HL-60 (cell line): ENCODE results near the gene MED26.
"Not testable (repeated sequence)": the region's sequence is repeated elsewhere in the genome, so short reads cannot be mapped to it uniquely, and the experiment has no call there.

Experiments used
- DNase-seq, 2 experiments: peaks; one replicate each; pipeline ENCODE4 v3.0.0-alpha.2; 2010 to 2020; ENCODE audit warnings: low read depth in 1 of 2, low spot score in 1 of 2
- H3K27ac ChIP-seq: fragments of 250-450 bp; sonication (Bioruptor Pico); replicated peaks from 2 replicates; pipeline ENCODE4 v1.5.1; 2020; ENCODE audit warnings: mild to moderate bottlenecking, moderate library complexity
- H3K27me3 ChIP-seq: fragments of 250-450 bp; sonication (Bioruptor Pico); 2 replicates; pipeline ENCODE4 v1.5.1; 2021; ENCODE audit warnings: mild to moderate bottlenecking, moderate library complexity; ENCODE audit not compliant: insufficient read depth, poor library complexity, severe bottlenecking
- H3K4me3 ChIP-seq: replicated peaks from 2 replicates; pipeline ENCODE4 v1.5.1; 2011; ENCODE audit warnings: mild to moderate bottlenecking, control low read depth, low read length; ENCODE audit not compliant: insufficient read depth
- GABPA ChIP-seq: IDR thresholded peaks from 2 replicates; pipeline ENCODE4 v1.6.1; 2012; ENCODE audit warnings: low read depth
- POLR2AphosphoS5 ChIP-seq: IDR thresholded peaks from 2 replicates; pipeline ENCODE4 v1.6.1; 2012; ENCODE audit warnings: low read depth
- SPI1 ChIP-seq: IDR thresholded peaks from 2 replicates; pipeline ENCODE4 v1.6.1; 2012; ENCODE audit warnings: low read depth, mild to moderate bottlenecking, borderline replicate concordance
- TF ChIP-seq, protein P1 (sequence below): IDR thresholded peaks from 2 replicates; pipeline ENCODE4 v1.6.1; 2012; ENCODE audit warnings: low read depth; ENCODE audit not compliant: insufficient replicate concordance
- TF ChIP-seq, protein P2 (sequence below): IDR thresholded peaks from one replicate; pipeline ENCODE4 v1.5.1; 2011; ENCODE audit warnings: low read length, control low read depth, inconsistent platforms; ENCODE audit not compliant: insufficient read depth

The MED26 gene

DNA sequence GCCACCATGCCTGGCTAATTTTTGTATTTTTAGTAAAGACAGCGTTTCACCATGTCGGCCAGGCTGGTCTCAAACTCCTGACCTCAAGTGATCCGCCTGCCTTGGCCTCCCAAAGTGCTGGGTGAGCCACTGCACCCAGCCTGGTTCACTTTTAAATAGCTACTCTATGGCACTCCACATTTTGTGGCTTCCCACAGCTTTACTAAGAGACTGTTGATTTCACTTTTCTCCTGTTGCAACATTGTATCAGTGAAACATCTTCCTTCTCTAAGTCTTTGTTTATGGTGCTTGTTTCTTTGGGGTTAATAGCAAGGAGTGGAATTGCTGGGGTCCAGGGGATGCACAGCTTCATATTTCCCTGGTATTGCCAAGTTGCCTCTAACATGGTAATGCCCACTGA lies 45.2 kb upstream of the MED26 start:
- Histone ChIP-seq H3K4me3 (no peak overlapping the region), H3K27me3 (no peaks in the 10 kb centered on the region), H3K27ac (peak overlapping the region; percentile 36)
- TF ChIP-seq GABPA (no peak), SPI1 (no peak), POLR2AphosphoS5 (no peak)
- TF ChIP-seq, protein P1, sequence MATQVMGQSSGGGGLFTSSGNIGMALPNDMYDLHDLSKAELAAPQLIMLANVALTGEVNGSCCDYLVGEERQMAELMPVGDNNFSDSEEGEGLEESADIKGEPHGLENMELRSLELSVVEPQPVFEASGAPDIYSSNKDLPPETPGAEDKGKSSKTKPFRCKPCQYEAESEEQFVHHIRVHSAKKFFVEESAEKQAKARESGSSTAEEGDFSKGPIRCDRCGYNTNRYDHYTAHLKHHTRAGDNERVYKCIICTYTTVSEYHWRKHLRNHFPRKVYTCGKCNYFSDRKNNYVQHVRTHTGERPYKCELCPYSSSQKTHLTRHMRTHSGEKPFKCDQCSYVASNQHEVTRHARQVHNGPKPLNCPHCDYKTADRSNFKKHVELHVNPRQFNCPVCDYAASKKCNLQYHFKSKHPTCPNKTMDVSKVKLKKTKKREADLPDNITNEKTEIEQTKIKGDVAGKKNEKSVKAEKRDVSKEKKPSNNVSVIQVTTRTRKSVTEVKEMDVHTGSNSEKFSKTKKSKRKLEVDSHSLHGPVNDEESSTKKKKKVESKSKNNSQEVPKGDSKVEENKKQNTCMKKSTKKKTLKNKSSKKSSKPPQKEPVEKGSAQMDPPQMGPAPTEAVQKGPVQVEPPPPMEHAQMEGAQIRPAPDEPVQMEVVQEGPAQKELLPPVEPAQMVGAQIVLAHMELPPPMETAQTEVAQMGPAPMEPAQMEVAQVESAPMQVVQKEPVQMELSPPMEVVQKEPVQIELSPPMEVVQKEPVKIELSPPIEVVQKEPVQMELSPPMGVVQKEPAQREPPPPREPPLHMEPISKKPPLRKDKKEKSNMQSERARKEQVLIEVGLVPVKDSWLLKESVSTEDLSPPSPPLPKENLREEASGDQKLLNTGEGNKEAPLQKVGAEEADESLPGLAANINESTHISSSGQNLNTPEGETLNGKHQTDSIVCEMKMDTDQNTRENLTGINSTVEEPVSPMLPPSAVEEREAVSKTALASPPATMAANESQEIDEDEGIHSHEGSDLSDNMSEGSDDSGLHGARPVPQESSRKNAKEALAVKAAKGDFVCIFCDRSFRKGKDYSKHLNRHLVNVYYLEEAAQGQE: no peak
- TF ChIP-seq, protein P2, sequence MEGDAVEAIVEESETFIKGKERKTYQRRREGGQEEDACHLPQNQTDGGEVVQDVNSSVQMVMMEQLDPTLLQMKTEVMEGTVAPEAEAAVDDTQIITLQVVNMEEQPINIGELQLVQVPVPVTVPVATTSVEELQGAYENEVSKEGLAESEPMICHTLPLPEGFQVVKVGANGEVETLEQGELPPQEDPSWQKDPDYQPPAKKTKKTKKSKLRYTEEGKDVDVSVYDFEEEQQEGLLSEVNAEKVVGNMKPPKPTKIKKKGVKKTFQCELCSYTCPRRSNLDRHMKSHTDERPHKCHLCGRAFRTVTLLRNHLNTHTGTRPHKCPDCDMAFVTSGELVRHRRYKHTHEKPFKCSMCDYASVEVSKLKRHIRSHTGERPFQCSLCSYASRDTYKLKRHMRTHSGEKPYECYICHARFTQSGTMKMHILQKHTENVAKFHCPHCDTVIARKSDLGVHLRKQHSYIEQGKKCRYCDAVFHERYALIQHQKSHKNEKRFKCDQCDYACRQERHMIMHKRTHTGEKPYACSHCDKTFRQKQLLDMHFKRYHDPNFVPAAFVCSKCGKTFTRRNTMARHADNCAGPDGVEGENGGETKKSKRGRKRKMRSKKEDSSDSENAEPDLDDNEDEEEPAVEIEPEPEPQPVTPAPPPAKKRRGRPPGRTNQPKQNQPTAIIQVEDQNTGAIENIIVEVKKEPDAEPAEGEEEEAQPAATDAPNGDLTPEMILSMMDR: no peak
- peak; percentile 55 to 64 for DNase-seq

DNA sequence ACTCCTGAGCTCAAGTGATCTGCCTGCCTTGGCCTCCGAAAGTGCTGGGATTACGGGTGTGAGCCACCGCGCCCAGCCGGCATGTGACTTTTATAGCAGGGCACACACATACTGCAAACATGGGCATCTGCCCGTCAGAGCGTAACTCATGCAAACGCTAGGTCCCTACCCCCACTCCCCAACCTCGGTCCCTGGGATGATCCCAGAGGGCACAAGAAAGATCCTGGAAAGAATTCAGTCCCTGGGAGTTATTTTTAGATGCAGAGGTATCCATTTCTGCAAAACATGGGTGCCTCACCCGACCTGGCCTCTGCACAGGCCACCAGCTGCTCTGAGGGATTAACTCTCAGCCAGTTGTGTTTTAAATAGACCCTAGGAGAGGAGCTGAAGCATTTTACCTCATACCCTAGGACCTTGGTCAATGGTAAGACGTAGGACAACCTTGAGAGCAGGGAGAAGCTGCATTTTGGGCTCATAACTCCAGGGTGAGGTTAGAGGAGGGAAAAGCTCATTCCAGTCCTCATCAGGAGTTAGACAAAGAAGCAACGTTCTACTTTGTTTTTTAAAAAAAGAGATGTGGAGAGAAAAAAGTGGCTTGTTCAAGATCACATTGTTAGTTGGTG lies 43.8 kb upstream of the MED26 start:
- TF ChIP-seq SPI1: no peak
- TF ChIP-seq GABPA: no peak
- TF ChIP-seq POLR2AphosphoS5: no peak
- TF ChIP-seq, protein P2: no peak
- TF ChIP-seq, protein P1: no peak
- no peak overlapping the region for H3K4me3 ChIP-seq
- DNase-seq: no peak
- H3K27ac ChIP-seq: no peak overlapping the region
- no peaks in the 10 kb centered on the region for H3K27me3 ChIP-seq

DNA sequence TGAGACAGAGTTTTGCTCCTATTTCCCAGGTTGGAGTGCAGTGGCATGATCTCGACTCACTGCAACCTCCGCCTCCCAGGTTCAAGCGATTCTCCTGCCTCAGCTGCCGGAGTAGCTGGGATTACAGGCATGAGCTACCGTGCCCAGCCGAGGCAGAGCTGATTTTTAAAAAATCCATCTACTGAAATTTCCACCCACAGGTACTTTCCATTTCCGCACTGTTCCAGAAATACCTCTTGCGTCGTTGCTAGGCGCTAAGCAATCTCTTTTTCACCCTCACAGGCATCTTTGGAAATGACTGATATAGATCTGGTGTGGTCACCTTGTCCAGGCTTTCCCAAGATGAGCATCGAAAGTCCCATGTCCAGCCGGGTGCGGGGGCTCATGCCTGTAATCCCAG lies 42.3 kb upstream of the MED26 start:
- no peak for TF ChIP-seq GABPA
- TF ChIP-seq SPI1: no peak
- no peak for TF ChIP-seq POLR2AphosphoS5
- TF ChIP-seq, protein P1: no peak
- TF ChIP-seq, protein P2: no peak
- H3K4me3 ChIP-seq: no peak overlapping the region
- H3K27ac ChIP-seq: no peak overlapping the region
- no peak for DNase-seq
- H3K27me3 ChIP-seq: no peaks in the 10 kb centered on the region

DNA sequence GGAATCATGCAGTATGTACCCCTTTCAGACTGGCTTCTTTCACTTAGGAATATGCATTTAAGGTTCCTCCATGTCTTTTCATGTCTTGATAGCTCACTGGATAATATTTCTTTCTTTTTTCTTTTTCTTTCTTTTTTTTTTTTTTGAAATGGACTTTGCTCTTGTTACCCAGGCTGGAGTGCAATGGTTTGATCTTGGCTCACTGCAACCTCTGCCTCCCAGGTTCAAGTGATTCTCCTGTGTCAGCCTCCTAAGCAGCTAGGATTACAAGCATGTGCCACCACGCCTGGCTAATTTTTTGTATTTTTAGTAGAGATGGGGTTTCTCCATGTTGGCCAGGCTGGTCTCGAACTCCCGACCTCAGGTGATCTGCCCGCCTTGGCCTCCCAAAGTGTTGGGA lies 40.7 kb upstream of the MED26 start:
- not testable (repeated sequence) for DNase-seq, H3K27ac ChIP-seq, H3K4me3 ChIP-seq, H3K27me3 ChIP-seq
